GM18520 (cell line): ENCODE results near the gene DHCR7.

Experiments used
- ATAC-seq: cut with Tn5 transposase; IDR thresholded peaks from one replicate; pipeline ENCODE4 v1.9.1; 2021; ENCODE audit not compliant: unreplicated experiment

DHCR7 gene

GRCh38 chr11:71448257-71449171 lies at the start of gene DHCR7:
Gene DHCR7 (minus strand): TSS chr11:71448393. CDS start chr11:71444952, 3,441 bp downstream.
- peak; percentile 81 for ATAC-seq

- no peak for ATAC-seq
Observed at GRCh38 chr11:71496421-71496820, 48.2 kb upstream of the DHCR7 start.

GRCh38 chr11:71495286-71496230 lies 47.4 kb upstream of the DHCR7 start:
- no peak for ATAC-seq

GRCh38 chr11:71491940-71492339 lies 43.7 kb upstream of the DHCR7 start:
- ATAC-seq: no peak

GRCh38 chr11:71491531-71491930 lies 43.3 kb upstream of the DHCR7 start:
- ATAC-seq: no peak

GRCh38 chr11:71490731-71491390 lies 42.7 kb upstream of the DHCR7 start:
- no peak for ATAC-seq

GRCh38 chr11:71490044-71490730 lies 42.0 kb upstream of the DHCR7 start:
- ATAC-seq: no peak

- ATAC-seq: no peak
Observed at GRCh38 chr11:71489311-71490043, 41.3 kb upstream of the DHCR7 start.

GRCh38 chr11:71488681-71489270 lies 40.6 kb upstream of the DHCR7 start:
- ATAC-seq: no peak

GRCh38 chr11:71486320-71486719 lies 38.1 kb upstream of the DHCR7 start:
- ATAC-seq: no peak

- no peak for ATAC-seq
Observed at GRCh38 chr11:71485466-71485865, 37.3 kb upstream of the DHCR7 start.

GRCh38 chr11:71485063-71485399 lies 36.8 kb upstream of the DHCR7 start:
- no peak for ATAC-seq

- ATAC-seq: no peak
Observed at GRCh38 chr11:71484248-71485062, 36.3 kb upstream of the DHCR7 start.

GRCh38 chr11:71483692-71484091 lies 35.5 kb upstream of the DHCR7 start:
- no peak for ATAC-seq

- no peak for ATAC-seq
Observed at GRCh38 chr11:71482746-71483364, 34.7 kb upstream of the DHCR7 start.

GRCh38 chr11:71482216-71482615 lies 34.0 kb upstream of the DHCR7 start:
- no peak for ATAC-seq

- no peak for ATAC-seq
Observed at GRCh38 chr11:71481101-71481960, 33.1 kb upstream of the DHCR7 start.

GRCh38 chr11:71478528-71478840 lies 30.3 kb upstream of the DHCR7 start:
- no peak for ATAC-seq
